Measurements from ENCODE around the gene LRP5.

The LRP5 gene

DNA sequence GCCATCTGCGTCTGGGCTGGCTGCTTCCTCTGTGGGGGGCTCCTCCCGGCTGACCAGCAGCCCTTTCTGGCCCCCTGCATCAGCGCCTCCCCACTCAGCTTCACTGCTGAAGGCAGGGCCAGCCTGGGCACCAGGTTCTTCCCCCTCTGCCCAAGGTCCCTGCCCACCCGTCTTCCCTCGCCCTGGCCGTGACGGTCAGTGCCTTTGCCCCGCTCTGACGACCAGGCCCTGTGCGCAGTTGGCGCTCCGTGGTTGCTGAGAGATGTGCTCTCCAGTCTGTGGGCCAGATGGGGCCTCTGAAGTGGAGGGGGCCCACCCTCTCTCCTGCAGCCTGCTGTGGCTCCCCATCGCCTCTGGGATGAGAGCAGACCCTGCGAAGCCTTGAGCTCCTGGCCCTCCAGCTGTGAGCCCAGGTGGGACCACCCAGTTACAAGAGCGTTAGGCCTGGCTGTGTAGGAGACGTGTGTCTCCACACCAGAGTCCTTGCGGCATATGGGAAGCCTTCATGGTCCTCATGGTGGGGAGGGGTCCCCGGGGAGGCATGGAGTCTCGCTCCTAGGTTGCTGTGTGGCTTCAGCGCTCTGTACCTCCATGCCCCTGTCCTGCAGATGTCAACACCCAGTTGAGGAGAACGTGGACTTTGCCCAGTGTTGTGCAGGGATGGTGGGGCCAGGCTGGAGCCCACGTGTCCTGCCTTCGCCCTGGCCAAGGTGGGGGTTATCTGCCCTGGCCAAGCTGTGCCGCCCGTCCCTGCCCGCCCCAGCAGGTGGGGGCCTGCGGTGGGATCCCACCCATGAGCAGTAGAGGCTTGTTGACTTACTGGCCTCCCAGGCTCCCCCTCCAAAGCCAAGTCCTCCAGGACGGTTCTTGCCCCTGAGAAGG lies 14.2 kb downstream of the LRP5 start:
- no peak for DNase-seq (ENCODE audit: low read depth, low spot score)
- no peak overlapping the region for H3K27ac ChIP-seq

DNA sequence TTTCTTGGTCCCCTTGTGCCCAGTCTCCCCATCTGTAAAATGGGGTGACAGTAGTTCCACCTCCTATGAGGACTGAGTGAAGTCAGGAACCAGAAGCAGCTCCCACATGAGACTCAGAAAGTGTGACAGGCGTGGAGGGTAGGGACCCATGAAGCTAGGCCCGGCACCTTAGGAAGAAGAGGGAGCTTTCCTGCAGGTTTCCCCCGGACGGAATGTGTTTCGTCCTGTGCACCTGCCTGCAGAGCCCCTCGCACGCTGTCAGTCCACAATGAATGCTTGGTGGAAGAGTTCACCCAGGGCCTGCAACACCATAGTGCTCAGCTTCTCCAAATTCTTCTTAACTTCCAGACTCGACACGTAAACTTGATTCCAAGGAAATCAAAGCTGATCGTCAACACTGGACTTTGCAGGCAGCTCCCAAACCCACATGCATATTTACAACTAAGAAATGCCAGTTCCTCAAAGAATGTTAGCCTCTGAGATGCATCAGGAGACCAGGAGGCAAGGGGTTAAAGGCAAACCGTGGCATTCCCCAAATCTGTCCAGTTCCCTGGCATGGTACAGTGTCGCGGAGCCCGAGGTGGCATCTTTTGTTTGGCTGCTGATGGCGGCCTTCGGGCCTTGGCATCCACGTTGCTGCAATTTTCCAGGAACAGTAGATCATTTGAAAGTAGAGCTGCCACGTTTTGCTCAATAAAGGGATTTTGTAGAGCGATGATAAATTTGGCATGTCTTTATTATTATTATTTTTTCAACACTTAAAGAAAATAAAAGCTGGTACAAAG lies 15.4 kb downstream of the LRP5 start:
- DNase-seq (ENCODE audit: low read depth, low spot score): no peak
- H3K27ac ChIP-seq: no peak overlapping the region

DNA sequence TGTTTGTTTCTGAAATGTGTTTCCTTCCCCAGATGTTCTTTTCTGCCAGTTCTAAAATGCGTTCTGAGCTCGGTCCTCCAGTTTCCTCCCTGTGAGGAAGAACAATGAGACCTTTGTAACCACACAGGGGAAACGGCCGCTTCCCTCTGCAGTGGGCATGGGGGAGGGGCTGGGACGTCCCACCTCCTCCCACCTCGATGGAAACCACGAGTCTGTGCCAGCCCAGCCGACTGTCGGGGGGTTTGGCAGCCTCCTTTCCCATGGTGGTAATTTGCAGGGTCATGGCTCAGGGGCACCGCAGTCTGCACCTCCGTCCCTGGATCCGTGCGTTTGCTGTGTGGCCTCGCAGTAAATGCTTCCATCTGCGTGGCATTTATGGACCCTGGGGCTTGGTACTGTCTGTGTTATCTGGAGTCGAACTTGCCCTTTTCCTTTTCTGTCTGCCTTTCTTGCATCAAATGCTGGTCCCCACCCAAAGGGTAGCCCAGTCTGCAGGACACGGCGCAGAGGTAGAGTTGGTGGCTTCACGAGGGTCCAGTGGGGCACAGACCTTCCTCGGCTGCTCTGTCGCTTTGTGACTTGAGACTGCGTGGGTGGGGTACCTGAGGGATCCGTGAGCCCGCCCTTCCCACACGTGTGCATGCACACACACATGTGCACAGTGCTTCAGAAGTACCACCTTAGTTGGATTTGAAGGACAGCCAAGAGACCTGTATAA lies 16.1 kb downstream of the LRP5 start:
- no peak overlapping the region for H3K27ac ChIP-seq

DNA sequence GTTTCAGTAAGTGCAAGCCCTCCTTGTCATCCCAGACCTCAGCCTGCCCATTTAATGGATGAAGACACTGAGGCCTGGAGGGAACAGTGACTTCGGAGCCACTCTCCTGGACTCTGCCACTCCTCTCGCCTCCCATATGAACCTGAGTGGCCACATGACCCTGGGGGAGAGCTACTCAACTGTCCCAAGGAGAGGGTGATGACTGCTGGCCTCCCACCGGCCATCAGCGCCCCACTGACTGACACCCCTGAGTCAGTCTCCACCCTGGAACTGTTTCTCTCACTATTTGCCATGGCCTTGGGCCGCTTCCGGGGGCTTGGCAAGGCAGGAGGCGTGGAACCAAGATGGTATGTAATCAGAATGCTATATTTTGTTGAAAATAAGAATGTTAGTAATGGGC lies 17.1 kb downstream of the LRP5 start:
- no peak for DNase-seq (ENCODE audit: low read depth, low spot score)
- H3K27ac ChIP-seq: no peak overlapping the region

More for the DNA sequence above, 16.1 kb downstream of the LRP5 start:
- DNase-seq (ENCODE audit: low read depth, low spot score): no peak

DNA sequence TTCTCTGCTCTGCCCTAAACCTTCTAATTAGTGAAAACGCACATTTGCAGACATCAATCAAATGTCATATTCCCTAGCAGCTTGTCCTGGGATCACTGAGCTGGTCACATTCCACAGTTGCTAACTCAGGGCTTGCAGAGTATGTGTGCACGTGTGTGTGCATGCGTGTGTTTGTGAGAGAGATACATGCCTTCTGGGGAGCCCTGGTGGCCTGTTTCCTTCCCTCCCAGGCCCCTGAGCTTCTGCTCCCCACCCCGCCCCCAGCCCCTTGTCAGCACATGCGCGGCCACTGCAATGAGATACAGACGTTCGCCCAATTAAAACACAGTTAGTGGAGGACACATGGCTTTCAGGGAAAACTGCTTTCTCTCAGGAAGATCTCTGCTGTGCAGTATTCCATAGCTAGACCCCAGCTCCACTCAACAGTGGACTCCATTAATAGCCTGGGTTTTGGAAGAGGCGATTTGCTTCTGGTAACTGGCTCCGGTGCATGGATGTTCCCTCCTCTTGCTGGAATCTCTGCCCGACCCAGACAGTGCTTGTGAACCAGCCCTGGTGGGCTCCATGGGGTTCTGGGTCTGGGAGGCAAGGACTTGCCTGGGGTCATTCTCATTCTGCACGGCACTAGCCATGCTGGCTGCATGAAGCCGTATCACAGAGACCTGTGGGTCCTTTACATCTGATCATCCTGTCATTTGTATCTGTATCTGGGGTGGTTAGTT lies 17.7 kb downstream of the LRP5 start:
- H3K27ac ChIP-seq: no peak overlapping the region

DNA sequence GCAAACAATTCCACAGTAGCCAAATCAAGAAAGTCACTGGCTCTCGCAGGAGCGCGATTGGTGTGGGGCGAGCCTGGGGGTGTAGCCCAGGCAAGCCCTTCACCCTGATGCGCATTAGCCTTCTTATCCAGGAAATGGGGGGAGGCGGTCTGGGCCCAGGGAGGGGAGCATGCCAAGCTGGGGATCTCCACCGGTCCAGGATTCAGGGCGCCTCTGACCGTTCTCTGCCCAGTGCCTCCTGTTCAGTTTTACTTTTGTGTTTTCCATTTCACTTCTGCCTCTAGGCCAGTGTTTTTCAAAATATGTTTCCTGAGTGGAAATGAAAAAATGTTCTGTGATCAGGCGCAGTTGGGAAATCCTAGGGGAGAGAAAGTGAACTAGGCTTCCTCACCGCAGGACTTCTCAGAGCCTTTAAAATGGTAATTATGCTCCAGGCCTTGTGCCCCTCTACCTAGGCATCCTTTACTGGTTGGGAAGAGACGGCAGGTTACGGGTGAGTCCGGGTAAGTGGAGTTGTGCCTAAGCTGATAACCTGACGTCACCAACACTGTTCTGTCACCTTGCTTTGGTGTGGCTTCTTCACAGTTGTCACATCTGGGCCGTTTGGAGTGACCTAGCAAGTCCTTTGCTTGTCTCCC lies 18.4 kb downstream of the LRP5 start:
- no peak for DNase-seq (ENCODE audit: low read depth, low spot score)
- H3K27ac ChIP-seq: no peak overlapping the region

More for the DNA sequence above, 17.7 kb downstream of the LRP5 start:
- DNase-seq (ENCODE audit: low read depth, low spot score): no peak

DNA sequence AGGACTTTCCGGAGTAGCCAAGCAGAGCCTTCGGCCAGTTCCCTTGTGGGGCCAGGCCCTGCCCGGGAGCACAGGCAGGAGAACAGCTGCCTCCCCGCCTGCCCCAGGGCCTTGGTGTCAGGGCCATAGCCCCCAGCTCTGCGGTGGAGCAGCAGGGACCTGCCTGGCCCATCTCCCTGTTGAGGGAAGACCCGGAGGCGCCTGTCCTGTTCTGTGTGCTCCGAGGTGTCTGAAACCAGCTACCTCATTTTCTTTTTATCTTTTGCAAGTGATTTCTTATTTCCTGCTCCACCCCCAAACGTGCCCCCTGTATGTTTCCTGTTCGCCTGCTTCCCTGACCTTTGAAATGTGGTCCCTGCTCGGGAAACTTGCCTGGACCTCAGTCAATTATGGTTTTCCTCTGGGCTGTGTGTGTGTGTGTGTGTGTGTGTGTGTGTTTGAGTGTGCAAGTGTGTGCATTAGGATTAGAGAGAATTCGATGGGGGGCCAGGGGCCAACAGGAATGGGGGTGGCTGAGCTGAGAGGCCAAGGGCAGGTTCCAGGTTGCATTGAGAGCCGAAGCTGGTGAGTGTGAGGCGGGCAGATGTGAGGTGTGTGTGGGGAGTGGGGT lies 19.1 kb downstream of the LRP5 start:
- no peak overlapping the region for H3K27ac ChIP-seq
- no peak for DNase-seq (ENCODE audit: low read depth, low spot score)

DNA sequence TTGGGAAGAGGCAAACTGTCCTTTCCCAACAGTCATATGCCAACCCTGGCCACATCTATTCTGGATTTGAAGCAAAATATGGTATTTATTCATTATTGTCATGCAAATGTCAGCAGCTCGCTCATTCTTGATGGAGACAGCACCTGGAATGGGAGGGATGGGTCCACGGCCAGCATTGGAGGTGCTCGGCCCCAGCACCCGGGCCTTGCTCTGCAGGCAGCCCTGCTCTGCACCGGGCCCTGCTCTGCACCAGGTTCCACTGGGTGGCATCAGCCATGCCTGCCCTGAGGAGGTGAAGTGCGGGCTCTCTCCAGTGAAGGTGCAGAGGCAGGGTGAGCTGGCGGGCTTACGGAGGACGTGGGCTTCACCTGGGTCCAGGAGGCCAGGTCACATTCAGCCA lies 19.8 kb downstream of the LRP5 start:
- DNase-seq (ENCODE audit: low read depth, low spot score): no peak
- H3K27ac ChIP-seq: no peak overlapping the region

DNA sequence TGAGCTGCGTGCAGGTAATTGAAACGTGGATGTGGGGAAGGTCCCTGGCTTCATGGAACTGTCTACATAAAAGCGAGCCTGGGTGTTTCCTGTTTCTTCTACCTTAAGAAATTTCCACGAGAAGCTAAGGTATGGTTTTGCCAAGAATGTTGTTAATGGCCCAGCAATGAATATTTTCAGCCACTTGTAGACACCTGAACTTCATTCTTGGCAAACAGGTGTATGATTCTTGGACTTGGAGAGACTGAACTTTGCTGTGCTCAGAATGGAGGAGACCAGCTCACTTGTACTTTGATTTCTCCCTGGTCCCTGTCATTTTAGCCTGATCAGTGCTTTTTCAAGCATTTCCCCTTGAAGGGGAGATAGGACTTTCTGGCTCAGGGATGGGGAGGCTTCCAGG lies 20.8 kb downstream of the LRP5 start:
- DNase-seq (ENCODE audit: low read depth, low spot score): no peak
- H3K27ac ChIP-seq: no peak overlapping the region

DNA sequence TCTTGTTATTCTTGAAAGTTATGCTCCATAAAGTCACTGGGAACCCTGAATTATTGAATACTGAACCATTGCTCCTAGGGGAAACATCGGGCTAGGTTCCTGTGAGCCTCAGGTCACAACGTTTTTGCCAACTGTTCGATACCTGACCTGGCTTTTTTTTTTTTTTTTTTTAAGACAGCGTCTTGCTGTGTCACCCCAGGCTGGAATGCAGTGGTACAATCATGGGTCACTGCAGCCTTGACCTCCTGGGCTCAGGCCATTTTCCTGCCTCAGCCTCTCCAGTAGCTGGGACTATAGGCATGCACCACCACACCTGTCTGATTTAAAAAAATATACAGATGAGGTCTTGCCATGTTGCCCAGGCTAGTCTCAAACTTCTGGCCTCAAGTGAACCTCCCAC lies 22.5 kb downstream of the LRP5 start:
- no peak for DNase-seq (ENCODE audit: low read depth, low spot score)

DNA sequence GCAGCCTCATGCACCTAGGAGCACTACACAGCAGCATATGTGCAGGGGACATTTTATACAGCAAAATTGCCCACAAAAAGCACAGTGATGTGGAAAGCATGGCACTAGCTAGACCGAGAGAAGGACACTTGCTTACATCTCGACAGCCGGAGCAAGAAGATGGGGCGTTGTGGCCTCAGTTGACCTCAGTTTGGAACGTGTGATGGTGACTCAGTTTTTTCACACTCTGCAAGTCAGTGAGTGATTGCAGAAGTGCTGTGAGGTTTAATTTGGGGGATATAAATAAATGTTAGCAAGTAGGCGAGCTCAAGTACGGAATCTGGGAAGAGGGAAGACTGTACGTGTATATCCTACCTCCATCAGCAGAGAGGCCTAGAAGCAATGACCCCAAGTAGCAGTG lies 23.3 kb downstream of the LRP5 start:
- no peak for DNase-seq (ENCODE audit: low read depth, low spot score)
- H3K27ac ChIP-seq: no peak overlapping the region

More for the DNA sequence above, 22.5 kb downstream of the LRP5 start:
- no peak overlapping the region for H3K27ac ChIP-seq

DNA sequence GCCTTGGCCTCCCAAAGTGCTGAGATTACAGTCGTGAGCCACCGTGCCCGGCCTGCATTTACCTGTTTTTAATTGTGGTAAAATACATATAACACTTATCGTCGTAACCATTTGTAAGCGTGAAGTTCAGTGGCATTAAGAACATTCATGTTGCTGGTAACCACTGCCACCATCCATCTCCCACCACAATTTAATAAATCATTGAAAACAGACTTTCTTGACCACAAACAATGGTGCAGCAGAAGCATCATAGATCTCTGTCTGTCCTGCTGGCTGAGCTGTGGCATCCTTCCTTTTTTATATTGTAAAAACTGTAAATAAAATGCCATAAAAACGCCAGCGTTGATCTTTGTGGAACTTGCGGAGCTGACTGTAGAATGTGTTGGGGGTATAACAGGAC lies 24.3 kb downstream of the LRP5 start:
- peak overlapping the region; percentile 77 for H3K27ac ChIP-seq
- no peak for DNase-seq (ENCODE audit: low read depth, low spot score)

DNA sequence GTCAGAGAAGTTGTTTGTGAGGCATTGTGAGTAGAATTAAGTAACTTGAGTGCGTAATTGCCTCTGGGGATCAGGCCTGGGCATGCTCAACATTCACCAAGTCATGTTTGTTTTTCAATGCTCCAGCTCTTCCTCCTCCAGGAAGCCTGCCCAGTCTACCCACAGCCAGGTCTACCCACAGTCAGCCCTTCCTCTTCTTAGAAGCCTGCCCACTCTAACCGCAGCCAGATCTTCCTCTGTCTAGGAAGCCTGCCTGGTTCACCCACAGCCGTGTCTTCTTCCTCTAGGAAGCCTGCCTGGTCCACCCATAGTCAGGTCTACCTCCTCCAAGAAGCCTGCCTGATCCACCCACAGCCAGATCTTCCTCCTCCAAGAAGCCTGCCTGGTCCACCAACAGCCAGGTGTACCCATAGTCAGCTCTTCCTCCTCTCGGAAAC lies 25.0 kb downstream of the LRP5 start:
- H3K27ac ChIP-seq: peak overlapping the region; percentile 77
- peak; percentile 34 for DNase-seq (ENCODE audit: low read depth, low spot score)

DNA sequence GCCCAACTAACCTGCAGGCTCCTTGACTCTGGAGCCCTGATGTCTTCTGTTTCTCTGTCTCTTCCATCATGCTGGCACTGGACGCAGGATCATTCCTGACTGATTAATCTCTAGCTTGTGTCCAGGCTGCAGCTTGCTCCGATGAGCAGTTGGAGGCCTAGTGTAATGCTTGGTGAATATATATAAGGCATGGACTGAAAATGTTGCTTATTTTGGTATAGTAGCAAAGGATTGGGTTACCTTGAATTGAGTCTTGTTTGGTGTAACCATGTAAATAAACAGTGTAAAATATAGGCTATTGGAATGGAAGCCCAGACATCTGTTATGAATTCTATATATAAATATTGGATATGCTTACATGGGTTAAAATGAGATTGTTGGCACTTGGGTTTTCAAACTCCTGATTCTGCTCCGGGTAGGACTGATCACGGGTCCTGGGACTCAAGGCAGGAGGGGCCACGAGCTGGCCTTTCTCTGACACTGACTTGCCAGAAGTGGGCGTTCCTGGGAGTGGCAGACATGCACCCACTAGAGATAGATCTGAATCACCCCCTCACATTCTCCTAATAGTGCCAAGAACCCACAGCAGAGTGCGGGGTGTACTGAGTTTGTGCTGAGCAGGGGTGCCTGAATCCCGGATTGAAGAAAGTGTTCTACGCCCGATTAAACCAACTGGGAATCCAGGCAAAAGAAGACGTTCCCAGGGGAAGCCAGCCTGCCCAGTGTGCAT lies 25.8 kb downstream of the LRP5 start:
- DNase-seq (ENCODE audit: low read depth, low spot score): peak; percentile 50
- peak overlapping the region; percentile 77 for H3K27ac ChIP-seq

DNA sequence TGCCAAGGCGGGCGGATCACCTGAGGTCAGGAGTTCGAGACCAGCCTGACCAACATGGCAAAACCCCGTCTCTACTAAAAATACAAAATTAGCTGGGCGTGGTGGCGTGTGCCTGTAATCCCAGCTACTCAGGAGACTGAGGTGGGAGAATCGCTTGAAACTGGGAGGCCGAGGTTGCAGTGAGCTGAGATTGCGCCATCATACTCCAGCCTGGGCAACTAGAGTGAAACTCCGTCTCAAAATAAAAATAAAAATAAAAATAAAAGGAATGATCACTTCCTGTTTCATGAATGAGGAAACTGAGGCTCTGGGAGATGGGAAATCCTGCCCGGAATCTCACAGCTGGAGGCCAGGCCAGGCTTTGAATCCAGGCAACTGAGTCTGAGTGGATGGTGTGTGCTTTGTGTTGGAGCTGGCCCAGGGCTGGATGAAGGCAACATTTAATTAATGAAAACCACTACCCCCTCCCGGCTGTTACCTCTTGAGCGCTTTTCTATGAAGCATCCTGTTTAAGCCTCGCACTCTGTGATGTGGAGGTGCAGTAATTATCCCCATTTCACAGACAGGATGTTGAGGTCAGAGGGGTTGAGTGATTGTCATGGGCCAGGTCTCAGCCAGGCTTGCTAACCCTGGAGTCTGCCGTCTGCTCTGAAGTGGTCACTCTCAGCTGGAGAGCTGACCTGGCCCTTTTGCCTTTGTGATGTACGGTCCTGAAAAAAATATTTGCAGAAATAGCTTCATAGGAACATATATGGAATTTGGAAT lies 27.8 kb downstream of the LRP5 start:
- H3K27ac ChIP-seq: no peak overlapping the region
- DNase-seq (ENCODE audit: low read depth, low spot score): no peak

DNA sequence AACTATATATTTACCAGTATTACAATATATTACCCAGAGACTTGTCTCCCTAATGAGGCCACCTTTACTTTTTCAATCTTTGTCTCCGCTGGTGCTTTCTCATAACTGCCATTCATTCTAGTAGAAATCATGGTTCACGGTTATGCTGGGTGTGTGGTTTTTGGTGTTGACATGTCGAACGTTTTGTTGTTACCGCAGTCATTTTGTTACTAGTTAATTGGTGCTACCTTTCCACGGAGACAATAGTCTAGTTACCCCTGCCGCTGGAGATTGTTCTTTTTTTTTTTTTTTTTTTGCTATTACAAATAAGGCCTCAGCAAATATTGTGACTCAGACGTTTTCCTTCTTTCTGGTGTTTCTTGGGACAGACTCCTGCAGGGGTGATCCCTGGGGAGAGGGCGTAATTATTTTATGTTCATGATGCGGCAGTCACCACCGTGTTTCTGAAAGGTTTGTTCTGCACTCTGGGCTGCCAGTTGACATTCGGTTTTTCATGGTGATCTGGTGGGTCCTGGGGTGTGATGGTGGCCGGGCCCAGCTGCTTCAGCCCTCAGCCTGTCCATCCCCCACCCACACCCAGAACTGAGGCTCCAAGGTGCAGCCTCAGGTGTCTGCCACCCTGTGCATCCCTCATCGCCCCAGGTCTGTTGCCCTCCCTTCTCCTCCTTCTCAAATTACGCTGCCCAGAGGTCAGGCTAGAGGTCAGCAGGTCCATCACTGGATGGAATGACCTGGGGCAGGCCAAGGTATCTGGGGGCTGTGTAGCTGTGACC lies 28.6 kb downstream of the LRP5 start:
- no peak for DNase-seq (ENCODE audit: low read depth, low spot score)
- H3K27ac ChIP-seq: no peak overlapping the region

Measured in epithelial cell of prostate (primary cell).